Nephron progenitor cell (in vitro differentiated cells): Measurements from ENCODE around the gene CCDC87.
"Not testable (repeated sequence)": the region's sequence is repeated elsewhere in the genome, so short reads cannot be mapped to it uniquely, and the experiment has no call there.

Source experiments
- DNase-seq: peaks from one replicate; pipeline ENCODE4 v3.0.0; 2021
- H3K27ac Mint-ChIP-seq: 2 replicates; pipeline ENCODE4 v1.8.0; 2021; ENCODE audit warnings: mild to moderate bottlenecking, moderate library complexity, mixed read lengths
- H3K27me3 Mint-ChIP-seq: 2 replicates; pipeline ENCODE4 v1.8.0; 2021; ENCODE audit warnings: mild to moderate bottlenecking, low read depth, mixed read lengths; ENCODE audit not compliant: poor library complexity
- H3K36me3 Mint-ChIP-seq: 2 replicates; pipeline ENCODE4 v1.8.0; 2021; ENCODE audit warnings: low read depth, mixed read lengths
- H3K4me1 Mint-ChIP-seq: 2 replicates; pipeline ENCODE4 v1.8.0; 2021; ENCODE audit warnings: mixed read lengths
- H3K4me3 Mint-ChIP-seq: 2 replicates; pipeline ENCODE4 v1.8.0; 2021; ENCODE audit warnings: mild to moderate bottlenecking, moderate library complexity, mixed read lengths
- H3K9me3 Mint-ChIP-seq: 2 replicates; pipeline ENCODE4 v1.8.0; 2021; ENCODE audit warnings: mild to moderate bottlenecking, moderate library complexity, mixed read lengths
- TF ChIP-seq, protein P1 (sequence below): fragments of 200-600 bp; sonication (generic); IDR thresholded peaks from 2 replicates; pipeline ENCODE4 v1.5.0; 2021; ENCODE audit warnings: antibody characterized with exemption

CCDC87 gene

DNA sequence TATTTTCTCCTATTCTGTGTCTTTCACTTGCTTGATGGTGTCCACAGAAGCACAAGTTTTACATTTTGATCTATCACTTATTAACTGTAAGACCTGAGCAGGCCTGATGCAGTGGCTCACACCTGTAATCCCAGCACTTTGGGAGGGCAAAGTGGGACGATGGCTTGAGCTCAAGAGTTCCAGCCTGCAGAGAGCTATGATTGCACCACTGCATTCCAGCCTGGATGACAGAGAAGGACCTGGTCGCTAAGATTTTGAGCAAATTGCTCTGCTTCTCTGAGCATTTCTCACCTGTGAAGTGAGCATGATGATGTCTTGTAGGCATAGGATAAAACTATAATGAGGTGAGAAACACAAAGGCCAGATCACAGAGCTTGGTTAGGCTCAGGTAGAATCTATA is 6.7 kb downstream of the CCDC87 start:
- Mint-ChIP-seq H3K27me3 (peaks cover 10% of the 10 kb centered on the region), H3K9me3 (peaks cover 58% of the 10 kb centered on the region), H3K4me3 (no peak overlapping the region), H3K27ac (no peak overlapping the region), H3K4me1 (peaks cover 12% of the 10 kb centered on the region), H3K36me3 (no peaks in the 10 kb centered on the region)
- TF ChIP-seq, protein P1, sequence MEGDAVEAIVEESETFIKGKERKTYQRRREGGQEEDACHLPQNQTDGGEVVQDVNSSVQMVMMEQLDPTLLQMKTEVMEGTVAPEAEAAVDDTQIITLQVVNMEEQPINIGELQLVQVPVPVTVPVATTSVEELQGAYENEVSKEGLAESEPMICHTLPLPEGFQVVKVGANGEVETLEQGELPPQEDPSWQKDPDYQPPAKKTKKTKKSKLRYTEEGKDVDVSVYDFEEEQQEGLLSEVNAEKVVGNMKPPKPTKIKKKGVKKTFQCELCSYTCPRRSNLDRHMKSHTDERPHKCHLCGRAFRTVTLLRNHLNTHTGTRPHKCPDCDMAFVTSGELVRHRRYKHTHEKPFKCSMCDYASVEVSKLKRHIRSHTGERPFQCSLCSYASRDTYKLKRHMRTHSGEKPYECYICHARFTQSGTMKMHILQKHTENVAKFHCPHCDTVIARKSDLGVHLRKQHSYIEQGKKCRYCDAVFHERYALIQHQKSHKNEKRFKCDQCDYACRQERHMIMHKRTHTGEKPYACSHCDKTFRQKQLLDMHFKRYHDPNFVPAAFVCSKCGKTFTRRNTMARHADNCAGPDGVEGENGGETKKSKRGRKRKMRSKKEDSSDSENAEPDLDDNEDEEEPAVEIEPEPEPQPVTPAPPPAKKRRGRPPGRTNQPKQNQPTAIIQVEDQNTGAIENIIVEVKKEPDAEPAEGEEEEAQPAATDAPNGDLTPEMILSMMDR = no peak
- DNase-seq = no peak

DNA sequence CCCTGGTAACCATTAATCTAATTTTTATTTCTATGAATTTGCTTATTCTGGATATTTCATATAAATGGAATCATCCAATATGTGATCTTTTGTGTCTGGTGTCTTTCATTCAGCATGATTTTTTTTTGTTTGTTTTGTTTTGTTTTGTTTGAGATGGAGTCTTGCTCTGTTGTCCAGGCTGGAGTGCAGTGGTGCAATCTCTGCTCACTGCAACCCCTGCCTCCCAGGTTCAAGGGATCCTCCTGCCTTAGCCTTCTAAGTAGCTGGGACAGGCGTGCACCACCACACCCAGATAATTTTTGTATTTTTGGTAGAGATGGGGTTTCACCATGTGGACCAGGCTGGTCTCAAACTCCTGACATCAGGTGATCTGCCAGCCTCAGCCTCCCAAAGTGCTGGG is 7.4 kb downstream of the CCDC87 start:
- H3K36me3 Mint-ChIP-seq, H3K4me3 Mint-ChIP-seq, H3K27me3 Mint-ChIP-seq, H3K27ac Mint-ChIP-seq, DNase-seq: not testable (repeated sequence)
- H3K4me1 Mint-ChIP-seq = peaks cover 16% of the 10 kb centered on the region
- H3K9me3 Mint-ChIP-seq = peaks cover 51% of the 10 kb centered on the region

DNA sequence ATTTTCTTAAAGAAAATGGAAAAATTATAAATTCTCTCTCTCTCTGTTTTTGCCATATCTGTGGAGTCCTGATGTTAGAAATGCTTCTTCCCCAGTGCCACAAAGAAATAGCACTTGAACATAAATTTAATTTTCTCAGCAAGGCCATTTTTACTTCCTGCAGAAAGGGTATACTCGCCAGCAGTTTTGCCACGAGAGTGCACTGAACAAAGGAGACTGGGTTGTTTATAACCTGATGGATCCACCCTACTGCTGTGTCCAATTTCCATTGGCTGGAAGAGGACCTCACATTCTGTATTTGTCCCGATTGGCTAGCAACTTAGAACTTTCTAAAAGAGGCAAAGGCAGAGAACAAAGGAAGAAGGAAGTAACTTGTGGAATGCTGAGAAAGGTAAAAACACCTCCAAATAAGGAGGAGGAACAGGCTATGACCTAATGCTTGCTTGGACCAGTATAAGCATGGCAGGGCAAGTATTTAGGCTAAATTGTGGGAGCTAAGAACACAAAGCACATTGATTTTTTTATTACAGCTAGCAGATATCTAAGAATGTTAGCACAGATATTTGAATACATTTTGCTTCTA is 10.2 kb downstream of the CCDC87 start:
- H3K9me3 Mint-ChIP-seq = peaks cover 41% of the 10 kb centered on the region
- not testable (repeated sequence) for H3K4me3 Mint-ChIP-seq, H3K36me3 Mint-ChIP-seq, DNase-seq
- peaks cover 26% of the 10 kb centered on the region for H3K27me3 Mint-ChIP-seq
- peak overlapping the region; percentile 79 for H3K27ac Mint-ChIP-seq
- H3K4me1 Mint-ChIP-seq = peaks cover 24% of the 10 kb centered on the region

DNA sequence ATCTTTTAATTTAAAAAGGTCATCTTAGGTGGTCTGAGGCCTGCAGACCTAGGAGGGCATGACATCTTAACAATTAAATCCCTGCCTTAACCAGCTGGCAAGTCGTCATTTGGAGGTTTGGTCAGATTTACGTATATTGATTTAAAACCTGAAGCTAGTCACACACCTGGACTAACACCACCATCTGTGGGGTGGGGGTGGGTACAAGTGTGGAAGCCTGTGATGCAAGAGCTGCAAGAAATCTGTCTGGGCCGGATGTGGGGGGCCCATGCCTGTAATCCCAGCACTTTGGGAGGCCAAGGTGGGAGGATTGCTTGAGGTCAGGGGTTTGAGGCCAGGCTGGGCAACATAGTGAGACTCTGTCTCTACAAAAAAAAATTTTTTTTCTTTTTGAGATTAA is 11.6 kb downstream of the CCDC87 start:
- Mint-ChIP-seq H3K36me3 (no peaks in the 10 kb centered on the region), H3K4me1 (peaks cover 30% of the 10 kb centered on the region), H3K27me3 (peaks cover 23% of the 10 kb centered on the region), H3K27ac (peak overlapping the region; percentile 4), H3K9me3 (peaks cover 29% of the 10 kb centered on the region), H3K4me3 (no peak overlapping the region)
- no peak for DNase-seq
- TF ChIP-seq, protein P1 = no peak

DNA sequence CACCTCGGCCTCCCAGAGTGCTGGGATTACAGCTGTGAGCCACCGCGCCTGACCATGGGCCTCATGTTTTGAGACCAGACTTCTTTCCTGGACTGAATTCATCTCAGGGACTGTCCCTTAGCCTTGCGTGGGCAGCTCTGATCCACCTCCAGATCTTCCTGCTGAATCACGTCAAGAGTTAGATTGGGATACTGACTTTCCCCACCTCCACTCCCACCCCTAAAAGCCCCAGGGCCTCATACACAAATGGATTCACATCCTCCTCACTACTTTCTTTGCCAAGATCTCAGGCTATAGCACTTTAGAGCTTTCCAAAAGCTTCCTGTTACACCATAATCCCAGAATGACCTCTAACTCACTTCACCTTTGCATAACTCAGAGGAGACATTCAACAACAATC is 12.1 kb downstream of the CCDC87 start:
- TF ChIP-seq, protein P1 = no peak
- Mint-ChIP-seq H3K9me3 (peaks cover 25% of the 10 kb centered on the region), H3K27me3 (peaks cover 23% of the 10 kb centered on the region), H3K4me3 (no peak overlapping the region), H3K27ac (peak overlapping the region; percentile 4), H3K4me1 (peaks cover 33% of the 10 kb centered on the region), H3K36me3 (no peaks in the 10 kb centered on the region)
- no peak for DNase-seq

DNA sequence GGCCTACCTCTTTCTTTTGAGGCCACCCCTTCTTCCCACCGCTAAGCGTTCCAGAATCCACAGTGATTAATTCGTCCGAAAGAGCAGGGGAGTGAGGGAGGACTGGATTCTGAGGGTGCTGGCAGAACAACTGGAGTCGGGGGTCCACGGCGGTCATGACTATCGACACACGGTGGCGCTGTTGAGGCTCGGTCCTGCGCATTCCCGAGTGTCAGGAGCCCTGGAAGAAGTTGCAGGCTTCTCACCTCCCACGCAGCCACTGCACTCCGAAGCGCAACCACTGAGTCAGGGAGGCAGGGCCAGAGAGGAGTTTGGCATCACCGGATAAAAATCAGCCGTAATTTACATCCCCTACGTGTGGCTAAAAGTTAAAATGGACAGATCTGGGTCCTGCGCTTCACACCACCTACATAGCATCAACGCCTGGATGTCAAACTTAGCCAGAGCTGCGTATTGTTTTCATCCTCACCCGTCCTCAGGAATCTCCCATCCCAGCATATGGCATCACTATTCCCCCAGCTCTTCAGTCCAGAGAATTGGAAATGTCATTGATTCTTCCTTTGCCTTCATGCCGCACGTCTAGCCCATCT is 13.8 kb downstream of the CCDC87 start:
- peak; percentile 88 for DNase-seq
- Mint-ChIP-seq H3K27me3 (peaks cover 29% of the 10 kb centered on the region), H3K4me1 (peaks cover 44% of the 10 kb centered on the region), H3K9me3 (peaks cover 28% of the 10 kb centered on the region), H3K36me3 (peaks cover 5% of the 10 kb centered on the region), H3K27ac (no peak overlapping the region), H3K4me3 (no peak overlapping the region)
- TF ChIP-seq, protein P1 = peak; percentile 70

DNA sequence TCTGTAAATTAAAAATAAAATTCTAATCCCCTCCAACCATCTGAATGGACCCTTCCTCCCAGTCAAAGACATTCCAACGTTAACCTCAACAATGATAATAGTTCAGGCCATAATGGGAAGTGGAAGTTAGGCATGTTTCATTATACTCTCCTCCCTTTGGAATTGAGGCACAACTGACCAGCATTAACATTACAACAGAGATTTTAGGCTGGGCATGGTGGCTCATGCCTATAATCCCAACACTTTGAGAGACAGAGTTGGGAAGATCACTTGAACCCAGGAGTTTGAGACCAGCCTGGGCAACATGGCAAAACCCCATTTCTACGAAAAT is 22.0 kb downstream of the CCDC87 start:
- no peak overlapping the region for H3K4me3 Mint-ChIP-seq
- DNase-seq = no peak
- peaks cover 18% of the 10 kb centered on the region for H3K27me3 Mint-ChIP-seq
- H3K4me1 Mint-ChIP-seq = peaks cover 25% of the 10 kb centered on the region
- peaks cover 10% of the 10 kb centered on the region for H3K36me3 Mint-ChIP-seq
- H3K9me3 Mint-ChIP-seq = peaks cover 25% of the 10 kb centered on the region
- TF ChIP-seq, protein P1 = no peak
- no peak overlapping the region for H3K27ac Mint-ChIP-seq
